NB4 (cell line): ENCODE data around the gene LRRN3.

ENCODE experiments used
- TF ChIP-seq, protein P1 (sequence below): IDR thresholded peaks from one replicate; pipeline ENCODE4 v1.5.1; 2012; ENCODE audit warnings: low read depth, low read length
- TF ChIP-seq, protein P2 (sequence below): IDR thresholded peaks from 2 replicates; pipeline ENCODE4 v1.6.1; 2011; ENCODE audit warnings: low read depth, low read length

DNA sequence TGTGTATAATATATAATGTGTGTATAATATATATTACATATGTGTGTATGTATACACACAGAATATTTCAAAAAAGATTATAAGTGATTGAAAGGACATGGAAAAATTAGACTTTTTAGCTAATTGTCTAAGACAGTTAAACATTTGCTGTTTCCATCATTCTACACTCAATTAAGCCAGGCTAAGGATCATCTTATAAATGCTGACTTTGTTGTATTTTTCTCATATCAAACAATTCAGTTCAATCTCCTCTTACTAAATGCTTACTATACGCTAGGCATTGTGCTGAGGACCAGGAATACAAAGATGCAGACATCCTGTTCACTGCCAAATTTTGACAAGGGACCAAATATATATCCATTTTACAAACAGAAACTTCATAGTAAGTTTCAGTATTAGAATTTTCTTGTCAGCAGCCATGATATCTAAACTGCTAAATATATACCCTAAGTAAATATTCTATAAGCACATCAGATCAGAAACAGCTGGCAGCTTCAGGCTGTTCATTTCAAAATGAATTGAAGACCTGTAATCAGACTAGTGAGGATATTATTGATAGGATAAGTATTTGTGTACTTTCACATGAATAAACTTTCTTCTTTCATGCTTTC lies 10.3 kb upstream of the LRRN3 start:
- TF ChIP-seq, protein P1, sequence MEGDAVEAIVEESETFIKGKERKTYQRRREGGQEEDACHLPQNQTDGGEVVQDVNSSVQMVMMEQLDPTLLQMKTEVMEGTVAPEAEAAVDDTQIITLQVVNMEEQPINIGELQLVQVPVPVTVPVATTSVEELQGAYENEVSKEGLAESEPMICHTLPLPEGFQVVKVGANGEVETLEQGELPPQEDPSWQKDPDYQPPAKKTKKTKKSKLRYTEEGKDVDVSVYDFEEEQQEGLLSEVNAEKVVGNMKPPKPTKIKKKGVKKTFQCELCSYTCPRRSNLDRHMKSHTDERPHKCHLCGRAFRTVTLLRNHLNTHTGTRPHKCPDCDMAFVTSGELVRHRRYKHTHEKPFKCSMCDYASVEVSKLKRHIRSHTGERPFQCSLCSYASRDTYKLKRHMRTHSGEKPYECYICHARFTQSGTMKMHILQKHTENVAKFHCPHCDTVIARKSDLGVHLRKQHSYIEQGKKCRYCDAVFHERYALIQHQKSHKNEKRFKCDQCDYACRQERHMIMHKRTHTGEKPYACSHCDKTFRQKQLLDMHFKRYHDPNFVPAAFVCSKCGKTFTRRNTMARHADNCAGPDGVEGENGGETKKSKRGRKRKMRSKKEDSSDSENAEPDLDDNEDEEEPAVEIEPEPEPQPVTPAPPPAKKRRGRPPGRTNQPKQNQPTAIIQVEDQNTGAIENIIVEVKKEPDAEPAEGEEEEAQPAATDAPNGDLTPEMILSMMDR = no peak
- TF ChIP-seq, protein P2, sequence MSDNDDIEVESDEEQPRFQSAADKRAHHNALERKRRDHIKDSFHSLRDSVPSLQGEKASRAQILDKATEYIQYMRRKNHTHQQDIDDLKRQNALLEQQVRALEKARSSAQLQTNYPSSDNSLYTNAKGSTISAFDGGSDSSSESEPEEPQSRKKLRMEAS = no peak
